Fibroblast of lung (primary cell): ENCODE data around the gene PANX3. TPM values are rescaled to one million over a fixed set of nuclear protein-coding genes. Genes with fewer than 3 reads are reported as not detected.

Experiments used
- DNase-seq, 2 donors: peaks; one replicate each; pipeline versions ENCODE4 v3.0.0 to v3.0.0-alpha.2; 2010; ENCODE audit warnings: low read depth in 2 of 2
- H2AFZ ChIP-seq: 2 replicates; pipeline ENCODE4 v1.5.1; 2012; ENCODE audit warnings: low read length, control low read depth, inconsistent platforms
- H3K27ac ChIP-seq: 2 replicates; pipeline ENCODE4 v1.5.1; 2011; ENCODE audit warnings: low read length, control low read depth; ENCODE audit not compliant: insufficient read depth
- H3K27me3 ChIP-seq: 2 replicates; pipeline ENCODE4 v1.5.1; 2011; ENCODE audit warnings: mild to moderate bottlenecking, low read length; ENCODE audit not compliant: control insufficient read depth, insufficient read depth
- H3K36me3 ChIP-seq: 2 replicates; pipeline ENCODE4 v1.5.1; 2011; ENCODE audit warnings: low read length; ENCODE audit not compliant: control insufficient read depth, insufficient read depth
- H3K4me1 ChIP-seq: 2 replicates; pipeline ENCODE4 v1.5.1; 2011; ENCODE audit warnings: low read length; ENCODE audit not compliant: control insufficient read depth, insufficient read depth; ENCODE audit errors: extremely low read depth
- H3K4me2 ChIP-seq: 2 replicates; pipeline ENCODE4 v1.5.1; 2011; ENCODE audit warnings: low read length, control low read depth; ENCODE audit not compliant: insufficient read depth; ENCODE audit errors: extremely low read depth
- H3K4me3 ChIP-seq, 4 experiments: fragments of 200-600 bp in 1 of 4; sonication (generic) in 1 of 4; replicated peaks in 1 of 4; 2 replicates each; pipeline ENCODE4 v1.5.1; 2011 to 2016; ENCODE audit warnings: low read length in 4 of 4, low read depth in 3 of 4, mild to moderate bottlenecking in 3 of 4, control low read depth in 2 of 4, inconsistent platforms in 1 of 4, mixed read lengths in 1 of 4; ENCODE audit not compliant: insufficient read depth in 1 of 4; ENCODE audit errors: control extremely low read depth in 1 of 4
- H3K79me2 ChIP-seq: 2 replicates; pipeline ENCODE4 v1.5.1; 2012; ENCODE audit warnings: mild to moderate bottlenecking, low read length, inconsistent platforms; ENCODE audit not compliant: control insufficient read depth, insufficient read depth
- H3K9ac ChIP-seq: 2 replicates; pipeline ENCODE4 v1.5.1; 2011; ENCODE audit warnings: mild to moderate bottlenecking, low read length, control low read depth; ENCODE audit not compliant: insufficient read depth
- H3K9me3 ChIP-seq: 2 replicates; pipeline ENCODE4 v1.5.1; 2012; ENCODE audit warnings: low read depth, low read length; ENCODE audit not compliant: control insufficient read depth, insufficient read depth
- H4K20me1 ChIP-seq: 2 replicates; pipeline ENCODE4 v1.5.1; 2011; ENCODE audit warnings: low read length; ENCODE audit not compliant: control insufficient read depth, insufficient read depth; ENCODE audit errors: extremely low read depth
- CTCF ChIP-seq, 2 donors: IDR thresholded peaks in 1 of 2; conservative IDR thresholded peaks in 1 of 2; 1 replicate in 1 of 2; 2 replicates in 1 of 2; pipeline ENCODE4 v1.5.1; 2011 to 2012; ENCODE audit warnings: low read length in 2 of 2, control low read depth in 1 of 2, inconsistent platforms in 1 of 2, low read depth in 1 of 2, mild to moderate bottlenecking in 1 of 2
- EZH2 ChIP-seq: IDR thresholded peaks from 2 replicates; pipeline ENCODE4 v1.5.1; 2012; ENCODE audit warnings: low read length, control low read depth, mild to moderate bottlenecking; ENCODE audit errors: missing control alignments
- polyA plus RNA-seq, 2 donors: library from polyadenylated mRNA; depleted of rRNA in 1 of 2; stranded (reverse) in 1 of 2; unstranded in 1 of 2; fragments of >200 nt; gene quantifications; 2 replicates each; pipeline ENCODE4 v1.2.1, GENCODE V29; 2011 to 2012; ENCODE audit warnings: missing spikeins in 1 of 2
- total RNA-seq: library from RNA; depleted of rRNA; stranded (reverse); fragments of >200 nt; gene quantifications from 2 replicates; pipeline ENCODE4 v1.2.1, GENCODE V29; 2014

The PANX3 gene
- total and polyA plus RNA-seq, 2 donors (not counting 1 experiment from before 2014, with no cell fraction given): not detected

- Histone ChIP-seq H3K4me1 (no peaks in the 10 kb centered on the region), H3K27ac (no peak overlapping the region), H2AFZ (no peak overlapping the region), H3K36me3 (no peaks in the 10 kb centered on the region), H3K9ac (no peak overlapping the region), H3K4me3 (no peak overlapping the region), H3K4me2 (no peak overlapping the region), H3K9me3 (no peaks in the 10 kb centered on the region), H3K27me3 (no peaks in the 10 kb centered on the region), H4K20me1 (no peaks in the 10 kb centered on the region), H3K79me2 (no peaks in the 10 kb centered on the region)
- DNase-seq: no peak
- TF ChIP-seq EZH2 (no peak), CTCF (conservative IDR thresholded peaks at IDR 0.05 in 1 of 2, IDR thresholded peaks at IDR 0.05 in 1 of 2; ENCODE audit: low read depth in 1 of 2, low read length in 2 of 2) (no peak)
These were observed 1.5 kb downstream of the PANX3 start for GRCh38 chr11:124612567-124613246.

- TF ChIP-seq EZH2 (no peak), CTCF (conservative IDR thresholded peaks at IDR 0.05 in 1 of 2, IDR thresholded peaks at IDR 0.05 in 1 of 2; ENCODE audit: low read depth in 1 of 2, low read length in 2 of 2) (no peak)
These were observed 7.6 kb downstream of the PANX3 start for GRCh38 chr11:124618863-124619262.

GRCh38 chr11:124622531-124623451 lies 11.6 kb downstream of the PANX3 start, which contains the start of gene TBRG1:
Gene TBRG1, plus strand, starts transcription at chr11:124622864. Its CDS starts 220 bp downstream, at chr11:124623084.
- H3K4me2 ChIP-seq: peak within 1 kb of the TSS; percentile 98
- H2AFZ ChIP-seq: peak within 1 kb of the TSS; percentile 75
- H3K9me3 ChIP-seq: no peaks in the 10 kb centered on the region
- H3K27me3 ChIP-seq: peaks cover 2% of the 10 kb centered on the region
- H3K36me3 ChIP-seq: peaks cover 7% of the 10 kb centered on the region
- peak within 1 kb of the TSS; percentile 84 to 98 (median 91) for H3K4me3 ChIP-seq
- H3K27ac ChIP-seq: peak within 1 kb of the TSS; percentile 96
- H3K4me1 ChIP-seq: no peaks in the 10 kb centered on the region
- no peak for TF ChIP-seq EZH2
- no peak for TF ChIP-seq CTCF (conservative IDR thresholded peaks at IDR 0.05 in 1 of 2, IDR thresholded peaks at IDR 0.05 in 1 of 2; ENCODE audit: low read depth in 1 of 2, low read length in 2 of 2)
- peak; percentile 90 to 94 for DNase-seq
- peaks cover 28% of the 10 kb centered on the region for H3K79me2 ChIP-seq
- peak within 1 kb of the TSS; percentile 97 for H3K9ac ChIP-seq
- H4K20me1 ChIP-seq: no peaks in the 10 kb centered on the region

More at GRCh38 chr11:124618863-124619262, 7.6 kb downstream of the PANX3 start:
- H3K27me3 ChIP-seq: peaks cover 2% of the 10 kb centered on the region
- H3K9ac ChIP-seq: no peak overlapping the region
- no peaks in the 10 kb centered on the region for H3K4me1 ChIP-seq
- H3K36me3 ChIP-seq: no peaks in the 10 kb centered on the region
- H3K4me3 ChIP-seq: no peak overlapping the region
- H3K79me2 ChIP-seq: peaks cover 10% of the 10 kb centered on the region
- no peaks in the 10 kb centered on the region for H4K20me1 ChIP-seq
- DNase-seq: no peak
- H2AFZ ChIP-seq: no peak overlapping the region
- H3K9me3 ChIP-seq: no peaks in the 10 kb centered on the region
- no peak overlapping the region for H3K27ac ChIP-seq
- no peak overlapping the region for H3K4me2 ChIP-seq
